Measurements from ENCODE around the gene SPRY1. TPM values are rescaled to one million over a fixed set of nuclear protein-coding genes. Genes with fewer than 3 reads are reported as not detected.

Gene SPRY1
- total RNA-seq, 6 experiments from 2014 or later = 9.3 to 16.1 (median 14.3) TPM

- no peaks in the 10 kb centered on the region for H3K4me1 ChIP-seq
- 87% methylated on average over 5 of the region's 5 CpGs for WGBS (ENCODE audit: insufficient coverage, low coverage, low lambda C conversion rate, missing lambda C conversion rate)
- DNase-seq (no peak), ATAC-seq (no peak)
- H3K9me3 ChIP-seq = no peaks in the 10 kb centered on the region
- no peaks in the 10 kb centered on the region for H3K36me3 ChIP-seq
- no peak overlapping the region for H3K4me3 ChIP-seq
- H3K27me3 ChIP-seq = no peaks in the 10 kb centered on the region
- no peak overlapping the region for H3K27ac ChIP-seq
- TF ChIP-seq CTCF (IDR thresholded peaks at IDR 0.05) (no peak), POLR2A (IDR thresholded peaks at IDR 0.05) (no peak)
- intact Hi-C loops (cut with DNase I) = no loop called here
These were observed 27.2 kb downstream of the SPRY1 start for GRCh38 chr4:123423819-123424218.

- no peaks in the 10 kb centered on the region for H3K36me3 ChIP-seq
- intact Hi-C loops (cut with DNase I) = no loop called here
- no peak overlapping the region for H3K27ac ChIP-seq
- no peak overlapping the region for H3K4me3 ChIP-seq
- no peak for TF ChIP-seq POLR2A (IDR thresholded peaks at IDR 0.05)
- no peak for TF ChIP-seq CTCF (IDR thresholded peaks at IDR 0.05)
- 87% methylated on average over 3 of the region's 3 CpGs for WGBS (ENCODE audit: insufficient coverage, low coverage, low lambda C conversion rate, missing lambda C conversion rate)
- no peaks in the 10 kb centered on the region for H3K27me3 ChIP-seq
- ATAC-seq = no peak
- no peak for DNase-seq
- no peaks in the 10 kb centered on the region for H3K4me1 ChIP-seq
- H3K9me3 ChIP-seq = no peaks in the 10 kb centered on the region
These were observed 31.4 kb downstream of the SPRY1 start for GRCh38 chr4:123427951-123428350.

- ATAC-seq = no peak
- TF ChIP-seq CTCF (IDR thresholded peaks at IDR 0.05) = no peak
- no peak for TF ChIP-seq POLR2A (IDR thresholded peaks at IDR 0.05)
- intact Hi-C loops (cut with DNase I) = no loop called here
- H3K27ac ChIP-seq = no peak overlapping the region
- no peak overlapping the region for H3K4me3 ChIP-seq
- no peak for DNase-seq
- no peaks in the 10 kb centered on the region for H3K36me3 ChIP-seq
- H3K4me1 ChIP-seq = no peaks in the 10 kb centered on the region
- 87% methylated on average over 2 of the region's 3 CpGs for WGBS (ENCODE audit: insufficient coverage, low coverage, low lambda C conversion rate, missing lambda C conversion rate)
- H3K9me3 ChIP-seq = no peaks in the 10 kb centered on the region
- no peaks in the 10 kb centered on the region for H3K27me3 ChIP-seq
These were observed 33.4 kb downstream of the SPRY1 start for GRCh38 chr4:123430031-123430430.

- 80% methylated on average over 2 of the region's 2 CpGs for WGBS (ENCODE audit: insufficient coverage, low coverage, low lambda C conversion rate, missing lambda C conversion rate)
- Histone ChIP-seq H3K27ac (no peak overlapping the region), H3K36me3 (no peaks in the 10 kb centered on the region), H3K4me3 (no peak overlapping the region), H3K4me1 (no peaks in the 10 kb centered on the region), H3K27me3 (no peaks in the 10 kb centered on the region), H3K9me3 (no peaks in the 10 kb centered on the region)
- no peak for TF ChIP-seq POLR2A (IDR thresholded peaks at IDR 0.05)
- no peak for TF ChIP-seq CTCF (IDR thresholded peaks at IDR 0.05)
- intact Hi-C loops (cut with DNase I) = no loop called here
- ATAC-seq = no peak
- no peak for DNase-seq
These were observed 33.9 kb downstream of the SPRY1 start for GRCh38 chr4:123430501-123430900.

- ATAC-seq = no peak
- intact Hi-C loops (cut with DNase I) = no loop called here
- Histone ChIP-seq H3K36me3 (no peaks in the 10 kb centered on the region), H3K27ac (no peak overlapping the region), H3K27me3 (no peaks in the 10 kb centered on the region), H3K9me3 (no peaks in the 10 kb centered on the region), H3K4me3 (no peak overlapping the region), H3K4me1 (no peaks in the 10 kb centered on the region)
- WGBS (ENCODE audit: insufficient coverage, low coverage, low lambda C conversion rate, missing lambda C conversion rate) = 89% methylated on average over 7 of the region's 7 CpGs
- TF ChIP-seq POLR2A (IDR thresholded peaks at IDR 0.05) (no peak), CTCF (IDR thresholded peaks at IDR 0.05) (no peak)
- no peak for DNase-seq
These were observed 37.0 kb downstream of the SPRY1 start for GRCh38 chr4:123433573-123433972.
